T-helper 1 cell (primary cell): ENCODE measurements around the gene SYNE1.

Experiments used
- DNase-seq, 5 donors: peaks; one replicate each; pipeline ENCODE4 v3.0.0-alpha.2; 2012 to 2020

Gene SYNE1

DNA sequence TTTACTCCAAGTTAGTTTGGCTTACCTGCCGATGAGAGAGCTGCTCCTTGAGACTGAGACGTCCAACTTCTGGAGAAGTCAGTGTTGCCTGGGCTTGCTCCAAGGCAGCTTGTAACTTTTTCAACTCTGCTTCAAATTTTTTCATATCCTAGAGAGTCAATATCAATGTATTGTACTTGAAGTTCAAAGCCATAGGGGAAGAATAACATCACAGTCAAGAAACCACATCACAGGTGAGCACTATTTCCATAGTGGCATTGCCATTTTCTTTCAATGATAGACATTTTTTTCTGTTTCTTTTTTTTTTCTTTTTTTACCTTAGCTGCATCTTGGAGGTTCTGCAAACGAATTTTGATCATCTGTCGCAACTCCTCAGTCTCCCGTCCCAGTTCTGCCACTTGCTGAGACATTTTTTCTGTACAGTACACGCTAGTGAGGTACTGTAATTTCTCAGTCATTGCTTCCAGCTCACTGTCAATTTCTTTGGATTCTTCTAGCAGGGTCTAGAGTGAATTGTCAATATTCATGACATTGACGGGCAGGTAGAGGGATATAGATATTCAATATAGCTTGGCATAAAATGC, 326.7 kb downstream of the SYNE1 start:
- peak in 1 of 5 donors; percentile 17 for DNase-seq

DNA sequence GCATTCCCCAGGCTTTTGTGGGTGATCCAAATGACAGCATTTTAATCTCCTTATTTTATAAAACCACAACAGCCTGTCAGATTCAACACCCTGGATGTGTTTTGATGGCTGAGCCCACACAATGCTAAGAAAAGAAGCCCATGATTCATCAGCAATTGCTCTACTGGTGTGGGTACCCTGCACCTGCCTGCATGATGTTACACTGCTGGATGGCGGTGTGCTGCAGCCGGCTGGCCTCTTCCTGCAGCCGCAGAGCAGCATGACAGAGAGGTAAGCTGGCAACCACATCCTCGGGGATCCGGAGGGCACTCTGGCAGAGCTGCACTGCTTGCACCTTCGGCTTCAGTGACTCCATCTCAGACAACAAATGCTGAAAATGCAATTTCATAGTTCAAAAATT, 327.5 kb downstream of the SYNE1 start:
- DNase-seq, result peak; percentile 14 to 86 (median 46)

DNA sequence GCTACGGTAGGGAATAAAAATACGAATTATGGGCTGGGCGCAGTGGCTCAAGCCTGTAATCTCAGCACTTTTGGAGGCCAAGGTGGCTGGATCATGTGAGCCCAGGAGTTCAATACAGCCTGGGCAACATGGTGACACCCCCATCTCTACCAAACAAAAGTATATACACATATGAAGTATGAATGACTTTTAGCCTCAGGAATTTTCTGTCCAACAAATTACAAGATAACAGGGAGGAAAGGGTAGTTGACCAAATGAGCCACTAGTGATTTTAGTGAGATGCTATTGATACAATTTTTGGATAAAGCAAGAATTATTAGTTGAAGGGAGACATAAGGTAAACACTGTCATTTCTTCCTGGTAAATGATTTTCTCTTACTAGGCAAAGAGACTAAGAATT, 328.2 kb downstream of the SYNE1 start:
- DNase-seq, result no peak

DNA sequence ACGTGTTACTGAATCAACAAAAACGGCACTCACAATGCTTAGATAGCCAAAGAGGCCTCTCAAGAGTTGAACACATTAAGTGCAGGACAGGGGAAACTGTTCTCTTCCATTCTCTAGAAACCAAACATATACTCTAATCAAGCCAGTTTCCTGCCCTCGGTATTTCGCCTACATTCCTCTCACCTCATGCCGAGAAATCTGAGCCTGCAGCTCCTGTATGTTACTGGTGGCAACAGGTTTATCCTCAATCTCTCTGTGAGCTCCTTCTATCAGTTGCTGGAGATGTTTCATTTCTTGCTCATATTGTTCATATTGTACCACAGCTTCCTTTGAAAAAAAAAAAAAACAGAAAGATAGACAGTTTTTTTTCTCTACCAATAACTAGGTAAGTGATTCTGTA, 328.9 kb downstream of the SYNE1 start:
- no peak for DNase-seq

DNA sequence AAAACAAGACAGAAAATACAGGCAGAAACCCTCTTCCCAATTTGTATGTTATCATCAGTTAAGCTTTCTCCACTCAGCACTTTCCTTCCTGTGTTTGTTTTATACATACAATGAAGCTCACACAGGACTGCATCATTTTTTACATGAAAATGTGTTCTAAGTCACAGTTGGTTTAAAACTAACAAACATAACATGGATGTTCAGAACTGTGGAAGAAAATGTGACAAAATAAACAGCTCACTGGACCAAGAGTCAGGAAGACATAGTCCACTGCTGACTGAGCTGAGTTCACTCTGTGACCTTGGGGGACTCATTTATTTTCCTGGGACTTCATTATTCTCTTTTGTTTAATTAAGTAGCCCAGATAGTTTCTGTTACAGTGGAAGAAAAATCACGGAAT, 331.5 kb downstream of the SYNE1 start:
- no peak for DNase-seq

DNA sequence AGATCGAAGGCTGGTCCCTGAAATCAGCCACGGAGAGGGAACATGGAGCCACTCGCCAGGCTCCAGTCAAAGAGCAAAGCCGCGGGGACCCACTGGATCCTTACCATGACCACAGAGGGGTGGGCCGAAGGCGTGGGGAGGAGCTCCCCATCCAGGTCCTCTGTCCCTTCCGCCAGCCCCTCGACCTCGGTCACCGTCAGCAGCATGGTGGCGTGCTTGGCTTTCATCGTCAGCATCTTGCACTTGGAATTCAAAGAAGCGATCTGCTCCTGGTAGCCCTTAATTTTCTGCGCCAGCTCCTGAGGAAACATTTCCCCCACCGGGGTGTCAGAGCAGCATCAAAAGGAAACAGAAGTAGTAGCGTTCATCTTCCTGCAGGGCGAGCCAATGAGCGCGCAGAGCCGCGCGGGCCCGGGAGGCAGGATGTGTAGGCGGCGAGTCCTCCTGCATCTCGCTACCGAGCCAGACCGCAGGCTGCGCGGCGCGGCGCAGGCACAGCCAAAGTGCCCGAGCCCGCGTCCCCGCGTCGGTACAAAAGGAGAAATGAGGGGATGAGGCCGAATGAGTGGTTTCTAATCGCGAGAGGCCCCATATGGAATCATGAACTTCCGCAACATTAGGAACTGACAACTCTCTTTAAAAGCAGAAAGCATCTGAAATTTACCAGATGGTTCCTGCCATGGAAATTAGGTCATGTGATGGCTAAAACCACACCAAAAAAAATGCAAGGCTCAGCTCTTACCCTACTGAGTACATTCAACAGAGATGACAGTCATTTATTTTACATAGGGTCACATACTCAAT, 335.2 kb downstream of the SYNE1 start:
- DNase-seq, result peak; percentile 71 to 94 (median 81)

DNA sequence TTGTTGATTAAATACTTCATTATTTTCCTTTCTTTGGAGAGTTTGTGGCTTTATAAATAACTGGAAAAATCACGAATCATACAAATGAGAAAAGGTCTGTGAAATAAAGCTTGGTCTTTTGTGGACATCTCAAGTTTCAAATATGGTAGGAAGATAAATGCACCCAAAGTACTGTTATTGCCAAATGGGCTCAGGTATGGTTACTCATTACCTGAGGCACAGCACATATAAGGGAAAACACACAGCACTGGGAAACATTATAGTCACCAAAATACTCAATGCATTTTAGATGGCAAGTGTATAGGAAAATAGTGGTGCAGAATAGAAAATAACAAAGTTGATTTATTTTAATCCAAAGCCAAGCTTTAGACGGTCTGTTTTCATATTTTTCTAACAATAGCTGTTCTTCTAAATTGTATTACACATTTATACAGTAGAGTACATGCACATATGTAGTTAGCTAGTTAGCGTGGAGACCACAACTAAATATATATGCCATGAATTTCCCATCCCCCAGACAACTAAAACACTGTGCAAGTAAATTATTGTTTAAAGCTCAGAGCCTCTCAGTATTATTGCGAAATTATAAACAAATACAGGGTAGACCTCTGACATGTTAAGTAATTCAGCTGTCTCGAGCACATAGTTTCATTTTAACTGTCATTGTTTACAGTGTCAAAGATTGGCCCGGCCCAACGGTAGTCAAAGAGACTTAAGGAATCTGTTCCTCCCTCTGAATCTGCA, 336.0 kb downstream of the SYNE1 start:
- no peak for DNase-seq

DNA sequence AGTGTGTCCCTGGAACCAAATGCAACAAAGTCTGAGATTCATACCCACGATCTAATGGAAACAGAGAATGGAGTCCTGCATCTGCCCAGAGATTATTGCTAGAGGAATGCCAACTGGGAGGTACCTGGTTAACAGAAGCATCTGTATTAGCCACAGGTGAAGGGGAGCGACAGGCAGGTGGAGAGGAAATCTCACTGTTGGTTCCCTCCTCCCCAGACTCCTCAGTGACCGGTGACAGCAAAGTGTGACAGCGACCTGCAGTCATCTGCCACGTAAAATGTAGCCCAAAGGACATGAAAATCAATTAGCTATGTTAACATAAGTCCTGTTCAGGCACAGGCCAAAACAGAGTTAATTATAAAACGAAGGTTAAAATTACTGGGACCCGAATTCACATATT, 336.6 kb downstream of the SYNE1 start:
- no peak for DNase-seq

DNA sequence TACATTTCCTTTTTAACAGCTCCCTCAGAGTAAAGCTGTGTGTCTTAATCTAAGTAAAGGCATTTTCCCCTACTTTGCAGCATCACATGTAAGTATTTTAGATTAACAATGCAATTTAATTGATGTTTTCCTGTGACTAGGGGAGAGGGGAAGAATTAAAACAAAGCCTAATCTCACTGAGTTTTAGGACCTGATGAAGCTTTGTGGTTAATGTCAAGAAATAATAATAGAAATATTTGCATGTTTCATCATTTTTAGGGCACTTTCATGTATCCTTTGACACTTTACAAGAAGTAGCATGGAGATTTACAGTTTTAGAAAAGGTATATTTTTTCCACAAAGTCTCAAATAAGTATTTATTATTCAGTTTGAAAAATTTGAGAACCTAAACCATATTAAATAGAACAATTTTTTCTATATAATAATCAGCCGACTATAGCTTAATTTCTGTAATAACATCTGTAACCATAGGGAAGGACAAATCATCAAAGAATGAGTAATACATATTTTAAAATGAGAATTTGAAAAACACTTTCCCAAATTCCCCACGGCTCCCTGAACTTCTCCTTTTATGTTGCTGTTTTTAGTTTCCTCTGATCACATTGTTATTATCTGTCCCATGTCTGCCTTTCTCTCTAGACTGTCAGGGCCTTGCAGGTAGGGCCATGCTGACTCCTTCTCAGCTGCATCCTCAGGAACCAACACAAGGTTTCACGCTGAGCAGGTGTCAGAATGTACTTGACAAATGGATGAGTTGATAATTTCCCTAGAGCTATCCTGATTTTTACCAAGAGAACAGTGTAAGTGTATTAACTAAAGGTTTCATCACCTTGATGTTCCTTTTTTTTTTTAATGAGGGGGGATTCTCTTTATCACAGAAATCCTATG, 338.1 kb downstream of the SYNE1 start:
- DNase-seq, result no peak

DNA sequence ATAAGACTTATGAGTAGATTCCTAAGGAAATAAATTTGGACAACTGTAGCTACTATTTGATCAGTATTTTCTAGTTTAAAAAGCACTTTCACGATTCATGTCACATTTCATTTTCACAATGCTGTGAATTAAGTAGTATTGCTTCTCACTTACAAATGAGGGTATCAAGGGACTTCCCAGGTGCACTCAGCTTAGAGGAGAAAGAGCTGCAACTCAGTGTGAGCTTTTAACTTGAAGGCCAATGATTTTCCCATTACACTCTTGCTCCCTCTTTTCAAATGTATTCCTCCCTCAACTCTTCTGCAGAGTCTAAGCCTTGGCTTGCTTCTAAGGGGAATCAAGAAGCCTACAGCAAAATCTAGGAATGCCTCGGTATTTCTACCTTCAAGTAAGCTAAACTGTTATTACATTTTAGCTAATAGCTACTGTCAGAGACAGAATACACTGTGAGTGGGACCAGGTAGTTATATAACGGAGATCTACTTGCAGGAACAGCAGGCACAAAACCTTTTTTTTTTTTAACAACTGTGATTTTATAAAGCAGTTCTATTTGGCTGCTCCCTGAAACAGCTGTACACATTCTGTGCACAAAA, 339.0 kb downstream of the SYNE1 start:
- DNase-seq, result no peak

DNA sequence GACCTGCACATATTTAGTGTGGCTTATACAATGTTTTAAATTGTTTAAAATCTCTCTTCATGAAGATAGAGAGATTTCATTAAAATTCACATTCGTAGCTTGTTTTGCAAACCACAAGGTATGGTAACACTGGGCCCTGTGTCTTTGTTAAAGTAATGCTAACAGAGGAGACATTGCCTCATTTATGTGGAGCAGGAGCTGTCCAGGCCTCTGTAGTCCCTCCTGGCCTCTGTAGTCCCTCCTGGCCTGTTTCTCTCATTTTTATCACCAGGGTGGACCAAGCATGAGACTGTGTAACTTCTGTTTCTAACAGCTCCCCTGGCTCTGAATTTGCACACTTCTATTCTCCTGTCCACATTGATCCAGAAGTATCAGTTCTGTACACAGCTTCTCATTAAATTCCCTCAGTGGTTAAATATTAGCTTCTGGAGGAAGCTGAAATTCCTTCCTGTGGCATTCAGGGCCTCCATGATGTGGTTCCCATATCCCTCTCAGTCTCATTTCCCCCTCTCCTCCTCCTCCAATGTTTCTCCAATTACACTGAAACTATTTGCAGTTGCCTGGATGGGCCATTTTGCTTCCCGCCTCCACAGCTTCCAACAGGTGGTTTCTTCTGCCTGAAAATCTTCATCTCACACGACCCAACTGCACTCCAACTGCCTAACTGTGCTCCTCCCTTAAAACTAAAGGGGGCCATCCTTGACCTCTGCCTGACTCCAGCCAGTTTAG, 340.4 kb downstream of the SYNE1 start:
- DNase-seq, result no peak

DNA sequence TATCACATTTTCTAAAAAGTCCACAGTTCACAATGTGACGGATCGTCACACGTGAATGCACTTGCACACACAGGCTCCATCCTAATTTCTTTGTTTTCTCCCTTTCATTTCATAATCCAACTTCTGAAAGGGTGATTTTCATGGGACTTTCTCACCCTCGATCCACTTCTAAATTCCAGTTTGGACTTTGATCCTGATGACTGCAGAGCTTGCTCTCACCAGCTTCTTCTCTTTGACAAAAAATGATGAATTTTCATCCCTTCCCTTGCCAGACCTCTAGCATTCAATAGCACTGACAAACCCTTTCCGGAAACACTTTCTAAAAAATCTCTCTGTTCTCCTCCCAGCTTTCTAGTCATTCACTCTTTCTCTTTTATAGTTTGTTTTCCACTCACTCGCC, 341.2 kb downstream of the SYNE1 start:
- DNase-seq, result no peak

DNA sequence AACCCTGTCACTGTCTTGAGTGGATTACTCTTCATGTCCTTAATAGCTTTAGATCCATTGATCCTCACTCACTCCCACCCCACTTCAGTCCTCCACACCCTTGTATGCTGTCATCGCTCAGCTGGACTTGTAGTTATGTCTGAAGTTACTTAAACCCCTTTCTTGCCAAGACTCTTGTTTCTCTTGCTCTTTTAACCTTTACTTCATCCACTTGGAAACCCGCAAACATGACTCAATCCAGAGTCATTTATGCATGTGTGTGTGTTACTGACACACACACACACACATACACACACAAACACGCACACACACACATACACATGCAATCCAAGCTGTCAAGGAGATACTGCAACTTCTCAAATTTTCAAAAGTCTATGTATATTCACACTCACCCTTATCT, 341.8 kb downstream of the SYNE1 start:
- DNase-seq, result no peak

DNA sequence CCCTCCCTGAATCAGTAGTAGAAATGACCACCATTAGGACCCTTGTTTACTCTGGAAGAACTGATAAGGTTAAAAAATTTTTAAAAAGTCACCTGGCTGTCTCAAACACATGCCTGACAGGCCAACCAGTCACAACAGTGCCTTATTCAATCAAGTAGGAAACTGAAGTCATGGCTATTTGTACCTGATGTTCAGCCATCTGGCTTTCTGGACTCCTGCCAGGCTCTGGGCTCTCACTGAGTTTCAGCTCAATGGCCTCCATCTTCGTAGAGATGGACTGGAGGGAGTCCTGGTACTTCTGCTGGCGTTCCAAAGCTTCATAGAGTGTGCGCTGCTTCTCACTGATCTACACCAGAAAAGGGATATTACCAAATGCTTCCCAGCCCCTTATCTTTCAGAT, 343.8 kb downstream of the SYNE1 start:
- no peak for DNase-seq

DNA sequence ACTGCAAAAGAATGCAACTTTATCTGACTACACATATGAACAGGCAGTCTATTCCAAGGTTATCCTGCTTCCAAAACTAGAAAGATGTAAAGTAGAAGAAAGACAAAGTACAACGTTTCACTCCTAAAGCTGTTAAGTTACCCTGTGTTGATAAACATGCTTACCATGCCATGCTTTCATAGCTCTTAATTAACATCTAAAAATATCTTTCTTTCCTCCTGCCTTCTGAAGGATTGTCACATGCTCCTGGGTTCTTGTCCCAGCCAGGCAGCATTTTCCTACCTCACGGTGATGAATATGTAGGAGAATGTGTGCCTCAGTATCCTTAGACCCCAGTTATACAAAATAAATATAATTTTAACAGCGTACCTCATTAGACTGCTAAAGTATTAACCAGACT, 344.6 kb downstream of the SYNE1 start:
- no peak for DNase-seq

DNA sequence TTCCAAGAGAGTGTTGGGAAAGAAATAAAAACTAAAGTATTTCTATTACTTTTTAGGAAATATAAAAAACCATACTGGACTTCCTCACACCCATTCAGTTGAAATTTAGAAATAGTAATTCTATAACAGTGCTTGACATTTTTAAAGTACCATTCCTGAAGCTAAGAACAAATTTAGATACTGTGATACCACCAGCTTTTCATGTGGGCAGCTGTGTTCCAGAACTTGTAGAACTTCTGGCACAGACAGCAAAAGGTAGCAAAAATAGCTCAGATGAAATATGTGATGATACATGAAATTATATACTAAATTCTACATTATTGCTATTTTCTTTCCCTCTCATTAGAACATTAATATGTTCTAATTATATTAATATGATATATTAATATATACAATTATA, 346.5 kb downstream of the SYNE1 start:
- no peak for DNase-seq

DNA sequence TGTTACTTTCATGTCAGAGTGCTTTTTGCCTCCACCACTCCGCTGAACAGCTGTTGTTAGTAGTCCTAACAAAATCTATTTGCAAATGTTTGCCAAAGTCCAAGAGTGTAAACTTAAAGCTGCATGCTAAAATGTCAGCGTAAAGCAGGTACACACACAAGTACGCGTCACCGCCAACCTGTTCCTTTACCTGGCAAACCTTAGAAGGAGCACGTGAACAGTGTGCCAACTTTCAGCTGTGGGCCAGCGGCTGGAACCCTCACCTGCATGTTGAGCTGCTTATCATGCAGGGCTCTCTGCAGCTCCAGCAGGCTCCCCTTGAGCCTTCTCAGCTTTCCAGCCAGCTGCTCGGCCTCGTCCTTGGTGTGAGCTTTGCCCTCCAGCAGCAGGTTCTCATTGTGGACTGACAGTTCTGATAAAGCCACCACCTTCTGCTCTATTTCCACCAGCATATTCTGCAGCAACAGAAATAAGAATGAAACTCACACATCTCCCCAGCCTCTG, 359.3 kb downstream of the SYNE1 start:
- DNase-seq, result no peak

DNA sequence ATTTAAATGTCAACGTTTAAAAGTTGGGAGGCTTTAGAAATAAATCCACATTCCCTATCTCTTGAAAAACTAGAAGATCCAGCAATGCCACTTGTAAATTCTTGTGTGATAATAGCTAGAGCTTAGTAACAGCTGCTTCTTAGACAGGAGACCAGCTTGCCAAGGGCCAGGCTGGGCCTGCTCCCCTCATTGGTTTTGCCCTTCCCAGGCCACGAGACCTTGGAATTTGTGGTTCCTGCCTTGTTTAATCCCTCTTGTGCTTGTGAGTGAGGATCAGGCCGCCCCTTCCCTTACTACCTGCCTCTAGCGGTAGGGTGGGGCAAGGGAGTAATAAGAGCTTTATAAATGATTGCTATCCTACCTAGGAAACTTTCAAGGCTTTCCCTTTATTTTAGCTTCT, 363.5 kb downstream of the SYNE1 start:
- no peak for DNase-seq

DNA sequence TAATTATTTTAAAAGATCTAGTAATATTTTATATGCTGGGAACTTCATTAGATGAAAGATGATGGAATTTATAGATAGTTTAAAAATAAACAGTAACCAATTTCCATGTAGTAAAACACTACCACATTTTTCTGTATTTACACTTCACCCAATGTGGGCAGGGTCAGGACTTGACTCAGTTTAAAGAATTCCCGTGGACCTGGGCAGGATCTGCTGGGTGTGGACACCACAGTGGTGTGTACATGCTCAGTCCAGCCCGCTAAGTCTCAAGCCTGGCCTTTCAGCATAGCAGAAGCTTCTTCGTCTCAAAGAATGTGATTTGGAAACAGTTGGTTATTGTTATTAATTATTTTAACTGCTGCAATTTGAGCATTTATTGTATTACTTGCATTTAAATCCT, 364.2 kb downstream of the SYNE1 start:
- DNase-seq, result no peak

DNA sequence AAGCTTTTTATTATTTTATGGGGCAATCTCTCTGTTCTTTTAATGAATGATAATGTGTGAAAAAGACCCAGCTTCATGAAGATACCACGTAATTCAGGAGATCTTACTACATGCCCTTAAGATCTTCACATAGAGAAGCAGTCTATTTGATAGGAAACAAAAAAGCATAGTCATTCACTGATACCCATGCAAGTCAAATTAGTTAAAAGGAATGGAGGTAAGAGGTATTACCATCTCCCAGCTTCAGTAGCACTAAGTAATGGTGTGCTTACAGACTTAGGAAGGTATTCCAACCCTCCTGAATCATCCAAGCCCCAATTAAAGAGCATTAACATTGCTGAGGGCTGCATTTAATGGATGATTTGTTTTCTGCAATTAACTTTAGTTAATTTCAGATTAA, 364.7 kb downstream of the SYNE1 start:
- DNase-seq, result no peak

DNA sequence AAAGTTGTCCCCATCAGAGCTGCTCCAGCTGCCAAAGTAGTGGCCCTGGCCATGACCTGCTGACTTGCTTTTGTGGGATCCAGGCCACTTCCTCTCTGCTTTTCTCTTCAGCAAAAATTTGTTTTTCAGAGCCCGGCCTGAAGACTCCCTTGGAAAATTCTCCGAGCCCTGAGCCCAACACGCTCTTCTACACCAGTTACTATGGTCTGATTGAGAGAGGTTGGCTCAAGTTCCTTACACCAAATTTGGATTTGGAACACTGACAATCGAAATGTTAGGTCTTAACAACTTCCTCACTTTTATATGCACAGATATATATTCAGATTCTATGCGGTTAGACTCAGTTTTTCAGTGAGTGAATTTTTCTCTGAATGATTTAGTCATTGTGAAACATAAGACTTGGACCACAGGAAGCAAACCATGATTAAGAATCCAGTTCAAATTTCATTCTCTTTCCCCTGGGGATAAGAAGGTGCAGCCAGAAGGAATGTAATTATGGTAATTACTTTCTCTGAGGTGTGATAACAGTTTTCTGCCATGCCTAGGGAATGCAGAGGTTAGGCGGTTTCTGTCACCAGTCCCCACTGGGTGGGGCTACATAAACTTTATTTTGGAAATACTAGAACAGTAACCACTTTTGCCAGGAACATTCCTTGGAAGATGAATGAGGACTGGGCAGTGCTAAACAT, 365.2 kb downstream of the SYNE1 start:
- peak in 1 of 5 donors; percentile 22 for DNase-seq
